Fibroblast of villous mesenchyme (primary cell): ENCODE results near the gene PIP5K1C. TPM values are rescaled to one million over a fixed set of nuclear protein-coding genes. Genes with fewer than 3 reads are reported as not detected.

Experiments
- DNase-seq: peaks from one replicate; pipeline ENCODE4 v3.0.0-alpha.2; 2010; ENCODE audit warnings: low read depth
- H3K4me3 ChIP-seq: 2 replicates; pipeline ENCODE4 v1.5.1; 2011; ENCODE audit warnings: low read depth, mild to moderate bottlenecking, low read length
- total RNA-seq: library from RNA; depleted of rRNA; stranded (reverse); fragments of >200 nt; gene quantifications from 2 replicates; pipeline ENCODE4 v1.2.3, GENCODE V29; 2012
- TF ChIP-seq, protein P1 (sequence below): IDR thresholded peaks from 2 replicates; pipeline ENCODE4 v1.5.1; 2012; ENCODE audit warnings: low read depth, mild to moderate bottlenecking, low read length; ENCODE audit not compliant: insufficient read depth

PIP5K1C gene
- total RNA-seq, 1 donor: 46.2 TPM

GRCh38 chr19:3665681-3666544 is 34.4 kb downstream of the PIP5K1C start:
- no peak overlapping the region for H3K4me3 ChIP-seq
- DNase-seq: peak; percentile 27
- TF ChIP-seq, protein P1, sequence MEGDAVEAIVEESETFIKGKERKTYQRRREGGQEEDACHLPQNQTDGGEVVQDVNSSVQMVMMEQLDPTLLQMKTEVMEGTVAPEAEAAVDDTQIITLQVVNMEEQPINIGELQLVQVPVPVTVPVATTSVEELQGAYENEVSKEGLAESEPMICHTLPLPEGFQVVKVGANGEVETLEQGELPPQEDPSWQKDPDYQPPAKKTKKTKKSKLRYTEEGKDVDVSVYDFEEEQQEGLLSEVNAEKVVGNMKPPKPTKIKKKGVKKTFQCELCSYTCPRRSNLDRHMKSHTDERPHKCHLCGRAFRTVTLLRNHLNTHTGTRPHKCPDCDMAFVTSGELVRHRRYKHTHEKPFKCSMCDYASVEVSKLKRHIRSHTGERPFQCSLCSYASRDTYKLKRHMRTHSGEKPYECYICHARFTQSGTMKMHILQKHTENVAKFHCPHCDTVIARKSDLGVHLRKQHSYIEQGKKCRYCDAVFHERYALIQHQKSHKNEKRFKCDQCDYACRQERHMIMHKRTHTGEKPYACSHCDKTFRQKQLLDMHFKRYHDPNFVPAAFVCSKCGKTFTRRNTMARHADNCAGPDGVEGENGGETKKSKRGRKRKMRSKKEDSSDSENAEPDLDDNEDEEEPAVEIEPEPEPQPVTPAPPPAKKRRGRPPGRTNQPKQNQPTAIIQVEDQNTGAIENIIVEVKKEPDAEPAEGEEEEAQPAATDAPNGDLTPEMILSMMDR: peak; percentile 76

DNA sequence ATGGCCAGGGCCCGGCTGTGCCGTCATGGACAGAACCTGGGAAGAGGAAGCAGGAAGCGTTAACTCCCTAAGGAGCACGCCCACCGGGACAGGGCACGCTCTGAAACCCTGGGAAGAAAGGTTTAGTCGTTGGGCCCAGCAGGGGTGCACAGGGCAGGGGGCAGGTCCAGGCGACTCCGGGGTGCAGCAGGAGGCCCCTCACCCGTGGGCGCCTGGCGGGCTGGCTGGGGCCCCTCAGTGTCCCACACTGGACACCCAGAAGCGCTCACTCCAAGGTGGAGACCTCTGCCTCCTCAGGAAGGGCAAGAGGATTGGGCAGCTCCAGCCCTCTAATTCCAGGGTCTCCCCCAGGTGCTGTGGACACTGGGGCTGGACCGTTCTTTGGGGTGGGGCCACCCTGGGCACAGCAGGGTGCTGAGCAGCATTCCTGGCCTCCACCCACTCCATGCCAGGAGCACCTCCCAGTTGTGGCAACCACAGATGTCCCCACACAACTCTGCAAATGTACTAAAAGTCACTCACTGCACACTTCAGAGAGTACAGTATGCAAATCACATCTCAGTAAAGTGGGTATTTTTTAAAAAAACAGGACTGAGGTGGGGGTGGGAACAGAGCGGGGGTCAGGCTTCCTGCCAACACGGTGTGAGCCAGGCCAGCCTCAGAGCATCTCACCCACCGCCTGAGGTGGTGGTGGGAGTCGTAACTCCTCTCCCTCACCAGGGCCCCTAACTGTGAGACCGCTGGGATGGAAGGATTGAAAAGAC is 35.2 kb downstream of the PIP5K1C start:
- H3K4me3 ChIP-seq: no peak overlapping the region
- TF ChIP-seq, protein P1: no peak

DNA sequence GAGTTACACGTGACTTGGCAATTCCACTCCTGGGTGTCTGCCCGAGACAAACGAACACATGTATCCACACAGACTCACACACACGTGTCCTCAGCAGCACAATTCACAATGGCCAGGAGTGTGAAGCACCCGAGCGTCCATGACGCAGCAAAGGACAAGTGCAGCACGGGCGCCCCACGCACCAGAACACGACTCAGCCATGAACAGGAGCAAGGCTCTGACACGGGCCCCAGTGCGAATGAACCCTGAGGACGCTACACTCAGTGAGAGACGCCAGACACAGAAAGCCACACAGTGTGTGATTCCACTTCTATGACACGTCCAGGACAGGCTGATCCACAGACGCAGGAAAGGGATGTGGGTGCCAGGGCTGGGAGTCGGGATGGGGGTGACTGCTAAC is 36.4 kb downstream of the PIP5K1C start:
- no peak overlapping the region for H3K4me3 ChIP-seq
- DNase-seq: no peak
- TF ChIP-seq, protein P1: no peak

More for the DNA sequence above, 35.2 kb downstream of the PIP5K1C start:
- DNase-seq: no peak

DNA sequence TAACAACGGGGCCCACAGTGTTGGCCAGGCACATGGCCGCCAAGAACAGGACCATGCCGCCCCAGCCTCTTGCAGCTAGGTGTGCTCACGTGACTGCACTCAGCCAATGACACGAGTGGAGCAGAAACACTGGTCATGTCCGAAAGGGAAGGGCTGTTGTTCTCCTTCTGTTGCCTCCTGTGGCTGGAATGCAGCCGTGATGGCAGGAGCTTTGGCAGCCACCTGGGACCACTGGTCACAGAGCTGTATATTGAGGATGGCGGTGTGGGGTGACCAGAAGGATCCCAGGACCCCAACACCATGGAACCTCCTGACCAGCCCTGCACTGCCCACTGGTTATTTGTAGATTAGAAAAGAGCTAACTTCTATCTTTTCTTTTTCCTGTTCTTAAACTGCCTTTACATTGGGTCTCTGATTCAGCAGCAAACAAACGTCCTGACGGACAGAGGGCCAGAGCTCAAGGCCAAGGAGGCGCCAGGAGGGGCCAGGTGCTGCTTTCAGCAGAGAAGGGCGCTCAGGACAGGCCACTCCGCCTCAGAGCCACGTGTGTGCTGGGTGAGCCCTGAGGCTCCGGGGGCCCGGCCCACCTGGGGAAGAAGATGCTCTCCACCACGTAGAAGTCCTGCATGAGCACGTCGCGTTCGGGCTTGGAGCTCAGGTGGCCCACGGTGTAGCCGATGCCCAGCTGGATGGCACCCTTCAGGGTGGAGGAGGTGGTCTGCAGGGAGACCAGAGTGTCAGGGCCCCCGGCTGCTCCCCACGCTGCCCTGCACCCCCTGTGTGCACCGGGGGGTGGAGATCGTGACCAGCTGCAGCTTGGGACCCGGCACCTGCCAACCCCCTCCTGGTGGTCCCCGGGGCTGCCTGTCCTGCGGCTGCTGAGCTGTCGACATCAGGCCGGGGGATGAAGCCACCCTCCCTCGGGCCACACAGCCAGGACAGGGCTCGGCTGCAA is 38.7 kb downstream of the PIP5K1C start:
- H3K4me3 ChIP-seq: no peak overlapping the region
- TF ChIP-seq, protein P1: no peak
- DNase-seq: no peak

- H3K4me3 ChIP-seq: no peak overlapping the region
- TF ChIP-seq, protein P1: no peak
- no peak for DNase-seq
Measured at GRCh38 chr19:3660493-3661219, 39.6 kb downstream of the PIP5K1C start.

DNA sequence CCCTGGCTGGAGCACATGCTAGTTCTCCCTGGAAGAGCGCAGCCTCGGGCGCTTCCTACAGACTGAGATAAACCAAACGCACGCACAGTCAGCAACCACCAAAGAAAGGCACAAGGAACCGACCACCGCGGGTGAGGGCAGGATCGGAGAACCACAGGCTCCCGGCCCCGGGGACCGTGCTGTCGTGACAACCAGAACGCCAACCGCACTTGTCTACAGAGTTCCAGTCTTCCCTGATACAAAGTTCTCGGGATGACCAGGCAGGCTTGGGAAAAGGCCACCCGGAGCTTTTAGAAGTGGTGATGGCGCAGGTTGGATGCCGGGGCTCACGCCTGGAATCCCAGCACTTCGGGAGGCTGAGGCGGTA is 40.5 kb downstream of the PIP5K1C start:
- TF ChIP-seq, protein P1: no peak
- H3K4me3 ChIP-seq: no peak overlapping the region
- DNase-seq: no peak
